DOHH2 (cell line): Measurements from ENCODE around the gene C4A.
"Not testable (repeated sequence)": the region's sequence is repeated elsewhere in the genome, so short reads cannot be mapped to it uniquely, and the experiment has no call there.

Experiments used
- CTCF ChIP-seq: fragments of 200-600 bp; sonication (generic); IDR thresholded peaks from one replicate; pipeline ENCODE4 v1.5.1; 2014; ENCODE audit warnings: antibody characterized with exemption, mild to moderate bottlenecking, low read depth, low read length; ENCODE audit not compliant: poor library complexity, severe bottlenecking
- EZH2phosphoT487 ChIP-seq: fragments of 200-600 bp; sonication (generic); IDR thresholded peaks from 2 replicates; pipeline ENCODE4 v1.6.1; 2017; ENCODE audit warnings: borderline replicate concordance, mild to moderate bottlenecking, antibody characterized with exemption, low read length, moderate library complexity, mixed read lengths

- not testable (repeated sequence) for TF ChIP-seq CTCF, EZH2phosphoT487
Measured at GRCh38 chr6:32037136-32037535, 55.3 kb downstream of the C4A start.
